H9 (cell line): ENCODE measurements around the gene ARHGEF33. TPM values are rescaled to one million over a fixed set of nuclear protein-coding genes. Genes with fewer than 3 reads are reported as not detected.

Source experiments
- DNase-seq: peaks from one replicate; pipeline ENCODE4 v3.0.0-alpha.2; 2017
- H2AFZ ChIP-seq: one replicate; pipeline ENCODE4 v1.6.1; 2013; ENCODE audit warnings: mild to moderate bottlenecking, low read length, control low read depth, moderate library complexity
- H2AK5ac ChIP-seq: 2 replicates; pipeline ENCODE4 v1.6.1; 2013; ENCODE audit warnings: low read length, control low read depth, mixed read lengths; ENCODE audit not compliant: insufficient read length
- H2BK120ac ChIP-seq: one replicate; pipeline ENCODE4 v1.6.1; 2013; ENCODE audit warnings: low read depth, mild to moderate bottlenecking, low read length, control low read depth, inconsistent platforms; ENCODE audit not compliant: poor library complexity, severe bottlenecking
- H2BK12ac ChIP-seq: 2 replicates; pipeline ENCODE4 v1.6.1; 2013; ENCODE audit warnings: low read length, control low read depth, mixed read lengths, low read depth; ENCODE audit not compliant: insufficient read length
- H2BK15ac ChIP-seq: 2 replicates; pipeline ENCODE4 v1.6.1; 2013; ENCODE audit warnings: low read depth, low read length, control low read depth
- H2BK20ac ChIP-seq: one replicate; pipeline ENCODE4 v1.6.1; 2013; ENCODE audit warnings: low read depth, mild to moderate bottlenecking, low read length, control low read depth, inconsistent platforms; ENCODE audit not compliant: poor library complexity, severe bottlenecking
- H2BK5ac ChIP-seq: 2 replicates; pipeline ENCODE4 v1.6.1; 2013; ENCODE audit warnings: low read length, control low read depth, mixed read lengths; ENCODE audit not compliant: insufficient read length
- H3K14ac ChIP-seq: 2 replicates; pipeline ENCODE4 v1.6.1; 2013; ENCODE audit warnings: low read length, control low read depth; ENCODE audit not compliant: insufficient read depth
- H3K18ac ChIP-seq: 2 replicates; pipeline ENCODE4 v1.6.1; 2013; ENCODE audit warnings: low read depth, mild to moderate bottlenecking, mixed read lengths, low read length, control low read depth; ENCODE audit not compliant: insufficient read length
- H3K23ac ChIP-seq: 2 replicates; pipeline ENCODE4 v1.6.1; 2013; ENCODE audit warnings: low read length, control low read depth, mixed read lengths, low read depth; ENCODE audit not compliant: insufficient read length
- H3K23me2 ChIP-seq: 2 replicates; pipeline ENCODE4 v1.6.1; 2013; ENCODE audit warnings: low read depth, mild to moderate bottlenecking, mixed read lengths, low read length, control low read depth; ENCODE audit not compliant: insufficient read length, poor library complexity, severe bottlenecking
- H3K27ac ChIP-seq: 2 replicates; pipeline ENCODE4 v1.5.1; 2013; ENCODE audit warnings: low read length, control low read depth, mixed read lengths, low read depth; ENCODE audit not compliant: insufficient read length
- H3K27me3 ChIP-seq: 2 replicates; pipeline ENCODE4 v1.6.1; 2013; ENCODE audit warnings: low read length, control low read depth, inconsistent platforms; ENCODE audit not compliant: insufficient read depth
- H3K4ac ChIP-seq: 2 replicates; pipeline ENCODE4 v1.6.1; 2013; ENCODE audit warnings: low read depth, mild to moderate bottlenecking, control low read depth, inconsistent platforms, low read length, moderate library complexity
- H3K4me1 ChIP-seq: 2 replicates; pipeline ENCODE4 v1.6.1; 2013; ENCODE audit warnings: low read length, control low read depth, inconsistent platforms; ENCODE audit not compliant: insufficient read depth
- H3K4me2 ChIP-seq: 2 replicates; pipeline ENCODE4 v1.6.1; 2013; ENCODE audit warnings: low read length, control low read depth, mixed read lengths; ENCODE audit not compliant: insufficient read length, insufficient read depth
- H3K56ac ChIP-seq: 2 replicates; pipeline ENCODE4 v1.6.1; 2013; ENCODE audit warnings: low read depth, mild to moderate bottlenecking, mixed read lengths, low read length, control low read depth; ENCODE audit not compliant: insufficient read length
- H3K79me1 ChIP-seq: 2 replicates; pipeline ENCODE4 v1.6.1; 2013; ENCODE audit warnings: low read depth, mild to moderate bottlenecking, moderate library complexity, low read length, control low read depth, inconsistent platforms; ENCODE audit not compliant: insufficient read depth, poor library complexity, severe bottlenecking
- H3K79me2 ChIP-seq: 2 replicates; pipeline ENCODE4 v1.6.1; 2013; ENCODE audit warnings: low read length, control low read depth, inconsistent platforms; ENCODE audit not compliant: insufficient read depth
- H3K9ac ChIP-seq: 2 replicates; pipeline ENCODE4 v1.6.1; 2013; ENCODE audit warnings: low read length, control low read depth, mixed read lengths; ENCODE audit not compliant: insufficient read length; ENCODE audit errors: extremely low read depth
- H3K9me3 ChIP-seq: one replicate; pipeline ENCODE4 v1.6.1; 2013; ENCODE audit warnings: low read depth, low read length, inconsistent platforms; ENCODE audit not compliant: control insufficient read depth
- H3T11ph ChIP-seq: one replicate; pipeline ENCODE4 v1.6.1; 2013; ENCODE audit warnings: mild to moderate bottlenecking, low read length, control low read depth, inconsistent platforms
- H4K20me1 ChIP-seq: one replicate; pipeline ENCODE4 v1.6.1; 2013; ENCODE audit not compliant: control insufficient read depth, insufficient read length, insufficient read depth
- H4K5ac ChIP-seq: 2 replicates; pipeline ENCODE4 v1.6.1; 2013; ENCODE audit warnings: low read depth, mild to moderate bottlenecking, mixed read lengths, low read length, control low read depth; ENCODE audit not compliant: insufficient read length
- H4K8ac ChIP-seq: replicated peaks from 2 replicates; pipeline ENCODE4 v1.6.1; 2013; ENCODE audit warnings: low read length, control low read depth, mixed read lengths, low read depth; ENCODE audit not compliant: insufficient read length
- H4K91ac ChIP-seq: 2 replicates; pipeline ENCODE4 v1.6.1; 2013; ENCODE audit warnings: low read depth, mild to moderate bottlenecking, moderate library complexity, mixed read lengths, low read length, control low read depth; ENCODE audit not compliant: insufficient read length
- H3K27ac Mint-ChIP-seq, 3 experiments: 2 replicates in 2 of 3; 3 replicates in 1 of 3; pipeline ENCODE4 v1.8.0; 2020 to 2021; ENCODE audit warnings: mixed read lengths in 3 of 3, mild to moderate bottlenecking in 1 of 3, moderate library complexity in 1 of 3
- H3K27me3 Mint-ChIP-seq: 2 replicates; pipeline ENCODE4 v1.8.0; 2021; ENCODE audit warnings: low read depth, mild to moderate bottlenecking, moderate library complexity, mixed read lengths
- H3K36me3 Mint-ChIP-seq, 3 experiments: 2 replicates in 2 of 3; 3 replicates in 1 of 3; pipeline ENCODE4 v1.8.0; 2020 to 2021; ENCODE audit warnings: low read depth in 3 of 3, mixed read lengths in 3 of 3; ENCODE audit not compliant: insufficient read depth in 1 of 3
- H3K4me1 Mint-ChIP-seq, 2 experiments: 2 replicates each; pipeline ENCODE4 v1.8.0; 2020; ENCODE audit warnings: mixed read lengths in 2 of 2
- H3K4me3 Mint-ChIP-seq, 2 experiments: 2 replicates in 1 of 2; 3 replicates in 1 of 2; pipeline ENCODE4 v1.8.0; 2020 to 2021; ENCODE audit warnings: mild to moderate bottlenecking in 2 of 2, mixed read lengths in 2 of 2, moderate library complexity in 1 of 2
- H3K9me3 Mint-ChIP-seq, 2 experiments: 2 replicates in 1 of 2; 3 replicates in 1 of 2; pipeline ENCODE4 v1.8.0; 2020; ENCODE audit warnings: mild to moderate bottlenecking in 2 of 2, mixed read lengths in 2 of 2, moderate library complexity in 1 of 2
- CTCF ChIP-seq: fragments of 200-600 bp; sonication (generic); conservative IDR thresholded peaks from 3 replicates; pipeline ENCODE4 v1.8.0; 2021; ENCODE audit warnings: antibody characterized with exemption, mild to moderate bottlenecking
- WGBS: extraction: QIAGEN DNeasy Blood & Tissue Kit; methylation state at CpG from one replicate; pipeline ENCODE4 v1.1.7; 2013; ENCODE audit warnings: missing lambda C conversion rate, low lambda C conversion rate, mixed read lengths; ENCODE audit not compliant: insufficient read length; ENCODE audit errors: extremely low coverage; 5-methylcytosine and 5-hydroxymethylcytosine counted together
- total RNA-seq: library from RNA; stranded (reverse); gene quantifications from 2 replicates; pipeline ENCODE4 v1.2.1, GENCODE V29; 2021

ARHGEF33 gene
- total RNA-seq, 1 experiment from 2014 or later, result 0.92 TPM

- H3K4me1 Mint-ChIP-seq, result no peaks in the 10 kb centered on the region
- no peak overlapping the region for H2BK20ac ChIP-seq
Measured at GRCh38 chr2:38957972-38958371, 68.3 kb downstream of the ARHGEF33 start.

More at GRCh38 chr2:38957972-38958371, 68.3 kb downstream of the ARHGEF33 start:
- H3K18ac ChIP-seq, result no peak overlapping the region
- H3K23ac ChIP-seq, result no peak overlapping the region
- H2BK5ac ChIP-seq, result no peak overlapping the region
- H3K14ac ChIP-seq, result no peak overlapping the region; the same call in 1 of the 2 replicates
- H3K4me1 ChIP-seq, result no peaks in the 10 kb centered on the region
- H4K5ac ChIP-seq, result no peak overlapping the region
- no peak overlapping the region for H3K27ac ChIP-seq
- no peak overlapping the region for H4K91ac ChIP-seq
- H2AK5ac ChIP-seq, result no peak overlapping the region
- no peak overlapping the region for H4K8ac ChIP-seq
- no peak overlapping the region for H3K4me2 ChIP-seq
- DNase-seq, result no peak
- H3K23me2 ChIP-seq, result peaks cover 4% of the 10 kb centered on the region
- no peak overlapping the region for H3K4me3 Mint-ChIP-seq
- H3K9me3 ChIP-seq, result no peaks in the 10 kb centered on the region
- H3K9ac ChIP-seq, result no peak overlapping the region
- no CpG with 5 or more reads among the region's 5 CpGs for WGBS
- H2AFZ ChIP-seq, result no peak overlapping the region
- no peaks in the 10 kb centered on the region for H3K79me1 ChIP-seq
- H2BK12ac ChIP-seq, result no peak overlapping the region
- no peak overlapping the region for H3K4ac ChIP-seq
- H2BK15ac ChIP-seq, result no peak overlapping the region
- no peaks in the 10 kb centered on the region; the same call in 1 of the 2 replicates for H3K27me3 ChIP-seq
- H2BK120ac ChIP-seq, result no peak overlapping the region
- H4K20me1 ChIP-seq, result no peaks in the 10 kb centered on the region
- no peaks in the 10 kb centered on the region; a peak in 1 of 7 replicates for H3K36me3 Mint-ChIP-seq
- no peak overlapping the region for H3K27ac Mint-ChIP-seq
- TF ChIP-seq CTCF, result no peak
- no peaks in the 10 kb centered on the region for H3K9me3 Mint-ChIP-seq
- H3K56ac ChIP-seq, result no peak overlapping the region
- H3K79me2 ChIP-seq, result no peaks in the 10 kb centered on the region
- H3K27me3 Mint-ChIP-seq, result peaks cover 10% of the 10 kb centered on the region
- H3T11ph ChIP-seq, result no peak overlapping the region
